RCC 7860 (cell line): ENCODE results near the gene FLOT1.
A peak's percentile ranks its signal among the peaks of the same experiment; 100 is the strongest.

Source experiments
- DNase-seq: peaks from one replicate; pipeline ENCODE4 v3.0.0-alpha.2; 2015; ENCODE audit warnings: low spot score
- FAIRE-seq: peaks from 2 replicates; lab custom pipeline; 2012; peaks lifted over from hg19 to GRCh38; lab: Jason Lieb, UNC

FLOT1 gene

GRCh38 chr6:30742316-30743098, at the start of gene FLOT1:
Gene FLOT1 (minus strand): TSS chr6:30742687. CDS start chr6:30742189, 498 bp downstream.
- FAIRE-seq (peak; percentile 26), DNase-seq (peak; percentile 94)

DNA sequence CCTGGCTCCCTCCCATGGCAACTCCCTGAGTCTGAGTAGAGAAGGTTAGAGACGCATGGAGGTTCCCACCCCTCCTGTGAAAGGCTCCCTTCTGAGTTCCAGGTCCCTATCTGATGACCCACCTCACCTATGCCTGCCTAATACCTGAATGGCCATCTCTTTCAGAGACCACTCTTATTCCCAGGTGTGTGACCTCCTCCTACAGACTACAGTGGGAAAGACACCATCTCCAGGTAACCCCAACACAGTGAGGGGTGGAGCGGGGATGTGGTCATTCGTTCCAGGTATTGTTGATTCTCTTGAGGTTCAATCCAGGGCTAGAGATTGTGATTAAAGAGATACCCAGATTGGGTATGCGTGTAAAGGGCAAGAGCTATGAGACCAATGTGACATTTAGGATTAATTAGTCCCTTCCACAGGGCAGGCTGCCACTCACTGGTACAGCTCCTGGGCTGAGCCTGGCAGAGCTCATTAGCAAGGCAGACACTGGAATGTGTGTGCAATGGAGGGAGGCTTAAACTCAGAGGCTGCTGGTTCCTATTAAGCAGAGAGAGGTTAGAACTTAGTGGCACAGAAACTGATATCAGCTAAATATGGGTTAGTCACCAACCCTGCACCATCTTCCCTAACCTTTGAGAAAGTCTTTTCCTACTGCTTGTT, 48.4 kb upstream of the FLOT1 start:
- FAIRE-seq (no peak), DNase-seq (no peak)

- no peak for DNase-seq
- FAIRE-seq = no peak
These were observed 47.1 kb upstream of the FLOT1 start for GRCh38 chr6:30789606-30790005.

- FAIRE-seq = peak; percentile 75
- DNase-seq = peak; percentile 82
These were observed 45.5 kb upstream of the FLOT1 start for GRCh38 chr6:30787954-30788353.

DNA sequence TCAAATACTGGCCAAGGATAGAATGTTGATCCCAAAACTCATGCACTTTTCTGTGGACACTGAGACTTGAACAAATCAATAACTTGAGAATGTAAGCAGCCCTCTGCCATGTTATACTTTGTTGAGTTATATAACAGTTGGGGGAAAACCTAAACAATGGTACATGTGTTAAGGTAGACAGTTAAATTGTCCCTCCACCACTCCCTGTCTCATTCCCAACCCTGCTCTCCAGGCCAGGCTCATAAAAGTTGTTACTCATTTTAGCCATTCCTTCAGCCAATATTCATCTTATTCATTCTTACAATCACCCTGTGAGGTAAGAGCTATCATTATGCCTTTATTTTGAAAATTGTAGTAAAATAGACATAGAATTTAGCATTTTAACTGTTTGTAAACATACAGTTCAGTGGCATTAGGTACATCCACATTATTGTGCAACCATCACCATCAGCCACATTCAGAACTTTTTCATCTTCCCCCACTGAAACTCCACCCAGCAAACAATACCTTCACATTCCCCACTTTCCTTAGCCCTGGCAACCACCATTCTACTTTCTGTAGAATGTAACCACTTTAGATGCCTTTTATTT, 40.0 kb upstream of the FLOT1 start:
- FAIRE-seq (no peak), DNase-seq (peak; percentile 21)

DNA sequence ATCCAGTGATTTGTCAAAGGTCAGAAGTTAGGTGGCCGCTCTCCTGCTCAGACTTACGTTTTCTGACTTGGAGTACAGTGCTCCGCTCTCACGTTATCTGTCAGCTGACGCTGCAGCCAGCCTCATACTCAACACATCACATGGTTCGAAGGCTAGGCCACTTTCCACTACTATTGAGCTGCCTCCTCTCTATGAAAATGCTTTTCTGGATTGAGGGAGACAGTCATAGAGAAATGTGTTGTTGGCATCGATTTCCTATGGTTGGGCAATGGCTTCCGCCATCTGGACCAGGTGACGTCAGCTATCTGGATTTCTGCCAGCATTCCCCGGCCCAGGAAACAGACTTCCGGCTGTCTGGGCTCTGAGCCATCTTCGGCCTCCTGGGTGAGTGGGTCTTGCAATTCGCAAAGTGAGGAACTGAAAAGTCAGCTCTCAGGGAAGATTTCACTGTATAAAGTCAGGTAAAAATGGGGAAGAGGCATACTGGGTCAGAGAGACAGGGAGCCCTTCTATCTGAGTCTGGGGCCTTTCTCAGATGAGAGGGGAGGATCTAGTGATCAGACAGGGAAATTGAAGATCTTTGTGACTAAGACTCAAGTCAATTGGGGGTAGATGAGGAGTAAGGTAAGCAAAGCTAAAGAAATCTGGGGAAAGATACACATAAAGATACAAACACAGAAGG, 39.4 kb upstream of the FLOT1 start:
- peak; percentile 89 for DNase-seq
- peak; percentile 85 for FAIRE-seq

DNA sequence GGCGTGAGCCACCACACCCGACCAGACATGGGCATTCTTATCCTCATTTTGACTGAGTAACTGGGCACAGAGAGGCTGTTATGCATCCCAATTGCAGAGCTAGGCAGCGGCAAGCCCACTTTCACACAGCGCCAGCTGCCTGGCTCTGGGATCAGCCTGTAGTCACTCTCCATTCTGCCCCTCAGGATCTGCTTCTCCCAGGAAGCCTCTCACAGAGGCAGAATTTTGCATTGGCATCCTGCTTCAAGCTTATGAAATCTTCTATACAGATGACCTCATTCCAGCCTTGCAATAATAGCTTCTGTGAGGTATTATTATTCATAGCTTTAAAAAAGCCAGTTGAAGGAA, 38.9 kb upstream of the FLOT1 start:
- no peak for DNase-seq
- FAIRE-seq = no peak

GRCh38 chr6:30780642-30780920, 38.1 kb upstream of the FLOT1 start:
- no peak for DNase-seq
- FAIRE-seq = no peak

DNA sequence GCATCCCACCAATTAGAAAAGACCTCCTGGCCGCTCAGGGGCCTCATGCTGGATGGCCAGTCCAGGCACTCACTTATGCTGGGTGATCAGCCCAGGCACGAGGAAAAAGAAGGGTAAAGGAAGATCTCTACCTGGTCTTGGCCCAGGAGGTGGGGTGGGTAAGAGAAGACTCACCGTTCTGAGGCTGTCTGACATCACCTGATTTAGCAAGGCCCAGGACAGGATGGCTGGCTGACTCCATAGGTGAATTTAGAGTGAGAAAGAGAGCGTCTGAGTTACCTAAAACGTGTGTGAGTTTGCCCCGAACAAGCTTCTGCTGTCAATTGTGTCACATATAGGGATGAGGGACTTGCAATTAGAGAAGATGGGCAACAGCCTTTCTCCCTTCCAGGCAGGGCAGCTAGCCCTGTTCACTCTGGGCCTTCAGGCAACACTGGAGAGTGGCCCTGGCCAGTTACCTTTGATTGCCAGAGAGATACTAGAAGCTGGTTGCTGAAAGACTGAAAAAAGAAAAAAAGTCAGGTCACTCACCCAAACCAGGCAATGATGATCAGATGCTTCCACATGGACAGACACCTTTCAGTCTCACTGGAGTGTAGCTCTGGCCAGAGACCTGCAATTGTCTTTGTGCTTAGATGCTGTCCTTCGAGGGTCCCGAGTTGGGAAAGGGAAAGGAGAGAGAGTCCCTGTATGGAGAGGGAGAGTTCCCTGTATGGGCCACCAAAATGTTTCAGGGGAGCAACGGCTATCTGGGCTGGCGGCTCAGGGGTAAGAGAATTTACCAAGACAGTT, 37.6 kb upstream of the FLOT1 start:
- DNase-seq = no peak
- FAIRE-seq = no peak

DNA sequence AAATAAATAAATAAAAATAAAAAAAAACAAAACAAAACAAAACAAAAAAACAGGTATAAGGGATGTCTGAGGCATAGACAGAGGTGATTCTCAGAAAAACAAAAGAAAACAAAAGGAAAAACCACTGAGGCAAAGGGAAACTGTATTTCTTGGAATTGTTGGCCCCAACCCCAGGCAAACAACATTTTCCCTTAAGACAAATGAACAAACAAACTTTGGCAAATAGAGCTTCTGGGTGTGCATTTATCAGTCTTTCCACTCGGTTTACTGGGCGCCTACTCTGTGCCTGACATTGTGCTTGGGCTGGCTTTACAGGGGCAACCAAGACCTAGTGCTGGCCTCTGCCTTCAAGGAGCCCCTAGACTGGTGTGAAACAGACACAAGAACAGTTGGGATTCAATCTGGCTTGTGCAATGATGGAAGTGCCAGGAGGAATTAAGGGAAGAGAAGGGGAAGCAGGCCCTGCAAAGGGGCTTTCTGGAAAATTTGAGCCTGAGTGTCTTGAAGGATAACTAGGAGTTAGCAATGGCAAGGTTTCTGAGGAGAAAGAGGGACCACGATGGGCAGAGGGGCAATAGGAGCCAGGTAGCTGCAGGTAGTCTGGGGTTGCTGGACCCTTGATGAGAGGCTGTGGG, 35.6 kb upstream of the FLOT1 start:
- FAIRE-seq (no peak), DNase-seq (no peak)

DNA sequence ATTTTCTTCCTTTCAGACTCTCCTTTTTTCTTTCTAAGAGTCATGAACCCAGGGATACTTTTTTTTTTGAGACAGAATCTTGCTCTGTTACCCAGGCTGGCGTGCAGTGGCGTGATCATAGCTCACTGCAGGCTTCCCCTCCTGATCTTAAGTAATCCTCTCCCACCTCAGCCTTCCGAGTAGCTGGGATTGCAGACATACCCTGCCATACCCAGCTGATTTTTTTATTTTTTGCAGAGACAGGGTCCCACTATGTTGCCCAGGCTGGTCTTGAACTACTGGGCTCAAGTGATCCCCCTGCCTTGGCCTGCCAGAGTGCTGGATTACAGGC, 34.6 kb upstream of the FLOT1 start:
- no peak for FAIRE-seq
- DNase-seq = no peak

DNA sequence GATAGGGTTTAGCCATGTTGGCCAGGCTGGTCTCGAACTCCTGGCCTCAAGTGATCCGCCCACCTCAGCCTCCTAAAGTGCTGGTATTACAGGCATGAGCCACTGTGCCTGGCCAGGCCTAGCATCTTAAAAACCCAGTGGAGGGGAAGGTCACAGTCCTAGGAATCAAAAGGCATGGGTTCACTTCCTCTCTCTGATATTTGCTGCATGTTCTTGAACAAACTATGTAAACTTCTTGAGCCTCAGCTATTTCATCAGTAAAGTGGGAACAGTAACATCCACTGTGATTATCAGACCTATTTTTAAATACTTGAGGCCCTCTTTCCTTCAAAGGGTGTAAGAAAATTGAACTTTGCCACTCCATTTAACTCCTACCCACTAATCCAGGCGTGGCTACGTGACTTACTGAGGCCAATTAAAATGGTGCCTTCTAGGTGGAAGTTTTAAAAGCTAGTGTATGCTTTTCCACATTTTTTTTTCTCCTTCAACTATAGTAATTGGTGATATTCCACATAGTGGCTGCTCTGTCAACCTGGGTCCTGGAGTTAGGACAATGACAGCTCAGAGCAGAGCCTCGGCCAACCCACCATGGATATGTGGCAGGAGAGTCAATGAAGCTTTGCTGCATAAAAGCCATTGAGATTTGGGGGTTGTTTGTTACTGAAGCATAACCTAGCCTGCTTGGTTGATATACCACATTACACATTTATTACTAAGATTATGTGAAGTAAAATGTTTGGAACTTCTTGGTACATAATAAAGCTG, 34.1 kb upstream of the FLOT1 start:
- FAIRE-seq (no peak), DNase-seq (no peak)

DNA sequence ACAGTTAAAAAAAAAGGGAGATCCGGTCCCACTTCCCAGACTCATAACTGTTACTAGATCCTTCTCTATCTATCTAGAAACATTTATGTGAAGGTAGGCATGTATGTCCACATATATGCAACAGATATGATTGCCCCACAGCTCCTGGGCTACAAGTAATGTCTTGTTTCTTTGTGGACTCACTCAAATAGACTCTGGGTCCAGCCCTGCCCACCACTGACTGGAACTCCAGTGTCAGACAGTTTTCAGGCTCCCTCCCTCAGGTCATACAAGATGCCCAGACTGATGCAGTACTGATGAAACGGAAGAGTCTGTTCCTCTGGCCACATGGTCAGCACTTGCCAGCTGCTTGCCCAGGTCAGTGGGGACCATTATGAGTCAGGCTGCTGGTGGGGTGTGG, 32.6 kb upstream of the FLOT1 start:
- FAIRE-seq = no peak
- DNase-seq = no peak

DNA sequence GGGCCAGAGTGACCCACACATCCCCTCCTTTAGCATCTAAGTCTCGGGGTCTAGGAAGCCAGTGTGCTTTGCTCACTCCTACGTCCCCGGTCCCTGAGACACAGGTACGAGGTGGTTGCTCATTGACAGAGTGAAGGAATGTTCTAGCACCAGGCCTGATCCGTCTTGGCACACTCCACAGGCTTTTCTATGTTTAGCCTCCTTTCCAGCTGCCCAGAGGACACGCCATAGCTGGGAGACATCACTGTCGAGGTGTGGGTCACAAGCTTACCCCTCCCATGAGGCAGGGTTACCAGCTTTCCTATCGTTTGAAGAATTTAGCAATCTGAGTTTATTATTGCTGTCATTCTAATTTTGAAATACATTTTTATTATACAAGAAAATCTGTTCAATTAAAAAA, 32.2 kb upstream of the FLOT1 start:
- FAIRE-seq (no peak), DNase-seq (no peak)

GRCh38 chr6:30770592-30770991, 28.1 kb upstream of the FLOT1 start:
- DNase-seq = no peak
- FAIRE-seq = no peak

- DNase-seq (peak; percentile 76), FAIRE-seq (no peak)
These were observed 27.5 kb upstream of the FLOT1 start for GRCh38 chr6:30769853-30770524.

DNA sequence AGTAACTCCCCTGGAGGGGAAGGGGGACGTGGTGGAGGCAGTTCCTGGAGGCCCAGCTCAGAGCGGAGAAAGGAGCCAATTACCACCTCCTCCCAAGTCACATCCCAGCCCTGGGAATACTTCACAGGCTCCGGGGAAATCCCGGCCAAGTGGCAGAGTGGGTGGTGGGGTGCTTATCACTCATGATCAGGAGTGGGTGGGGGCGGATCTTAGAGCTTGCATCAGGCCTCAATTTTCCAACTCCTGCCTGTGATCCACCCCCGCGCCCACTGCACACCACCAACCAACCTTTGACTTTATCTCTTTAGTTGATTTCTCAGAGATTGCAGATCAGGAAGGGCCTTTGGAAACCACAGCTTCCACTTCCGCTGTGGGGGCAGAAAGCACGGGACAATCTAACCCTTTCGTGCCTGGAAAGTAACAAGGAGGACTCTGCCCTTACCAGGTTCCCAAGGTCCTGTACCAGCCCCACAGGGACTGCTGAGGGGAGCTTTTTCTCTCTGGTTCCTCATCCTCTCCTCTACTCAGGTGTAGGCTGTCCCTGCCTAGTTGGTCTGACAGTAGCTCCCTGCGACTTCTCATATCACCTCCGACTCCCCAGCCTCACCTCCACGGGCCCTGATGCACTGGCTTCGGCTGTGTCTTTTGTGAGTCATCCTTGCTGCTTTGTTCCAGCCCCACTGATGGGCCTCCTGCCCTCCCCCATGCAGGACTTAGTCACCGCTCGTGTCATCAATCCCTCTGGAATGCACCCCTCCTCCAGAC, 26.8 kb upstream of the FLOT1 start:
- peak; percentile 58 for FAIRE-seq
- peak; percentile 94 for DNase-seq

GRCh38 chr6:30768634-30769087, 26.2 kb upstream of the FLOT1 start:
- FAIRE-seq = no peak
- DNase-seq = no peak

- no peak for FAIRE-seq
- no peak for DNase-seq
These were observed 25.4 kb upstream of the FLOT1 start for GRCh38 chr6:30767944-30768301.
